AML-193 (cell line): Measurements from ENCODE around the gene ARF3.
"Not testable (repeated sequence)": the region's sequence is repeated elsewhere in the genome, so short reads cannot be mapped to it uniquely, and the experiment has no call there.

Experiments used
- DNase-seq, 2 experiments: peaks; one replicate each; lab custom pipeline; 2025; lab: John Stamatoyannopoulos, UW

ARF3 gene

GRCh38 chr12:48929551-48929950 is 27.7 kb downstream of the ARF3 start:
- no peak for DNase-seq

GRCh38 chr12:48927261-48927660 is 30.0 kb downstream of the ARF3 start:
- no peak for DNase-seq

- DNase-seq: peak in 1 of 2 experiments; percentile 5
These were observed 31.8 kb downstream of the ARF3 start, which contains the start of gene FKBP11 for GRCh38 chr12:48925304-48926011. TSS of gene FKBP11 (minus strand) at chr12:48925492. CDS start at chr12:48925428, 64 bp downstream.

- DNase-seq: peak; percentile 38 to 42
These were observed 32.5 kb downstream of the ARF3 start for GRCh38 chr12:48924617-48925303.

- no peak for DNase-seq
These were observed 34.2 kb downstream of the ARF3 start for GRCh38 chr12:48923117-48923516.

- no peak for DNase-seq
These were observed 39.3 kb downstream of the ARF3 start for GRCh38 chr12:48917857-48918537.

GRCh38 chr12:48910196-48910595 is 47.1 kb downstream of the ARF3 start:
- DNase-seq: no peak

- not testable (repeated sequence) for DNase-seq
These were observed 47.6 kb downstream of the ARF3 start for GRCh38 chr12:48909698-48910097.

- DNase-seq: no peak
These were observed 50.0 kb downstream of the ARF3 start for GRCh38 chr12:48907245-48907644.

GRCh38 chr12:48903982-48904411 is 53.3 kb downstream of the ARF3 start:
- DNase-seq: peak; percentile 84

GRCh38 chr12:48903363-48903981 is 53.8 kb downstream of the ARF3 start:
- DNase-seq: no peak

GRCh38 chr12:48901278-48901677 is 56.0 kb downstream of the ARF3 start:
- no peak for DNase-seq

- no peak for DNase-seq
These were observed 57.6 kb downstream of the ARF3 start for GRCh38 chr12:48899651-48900050.

- DNase-seq: no peak
These were observed 63.0 kb downstream of the ARF3 start for GRCh38 chr12:48894271-48894670.

GRCh38 chr12:48890657-48891418 is 66.4 kb downstream of the ARF3 start:
- peak; percentile 58 to 59 for DNase-seq

- no peak for DNase-seq
These were observed 67.6 kb downstream of the ARF3 start for GRCh38 chr12:48889679-48890078.
